ENCODE data around the gene LEO1.

LEO1 gene

DNA sequence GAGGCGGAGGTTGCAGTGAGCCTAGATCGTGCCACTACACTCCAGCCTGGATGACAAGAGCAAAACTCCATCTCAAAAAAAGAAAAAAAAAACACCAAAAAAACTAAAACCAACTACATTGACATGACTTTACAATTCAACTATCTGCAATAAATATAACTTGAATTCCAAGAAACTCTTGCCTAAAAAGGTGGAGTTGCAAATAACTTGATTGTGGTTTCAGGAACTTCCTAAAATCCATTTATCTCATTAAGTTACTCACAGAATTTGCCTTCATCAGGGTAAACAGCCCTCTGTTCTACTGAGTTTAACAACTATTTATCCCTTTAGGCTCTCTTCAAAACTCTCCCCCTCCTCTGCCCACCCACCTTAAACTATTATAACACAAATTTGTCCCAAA lies 44.7 kb upstream of the LEO1 start:
- no peak for TF ChIP-seq EZH2 (IDR thresholded peaks at IDR 0.05; ENCODE audit: borderline replicate concordance, low read length)
- no peak for TF ChIP-seq CTCF (IDR thresholded peaks at IDR 0.05; ENCODE audit: low read length)
- H3K36me3 ChIP-seq (ENCODE audit: insufficient read depth, low read length) = no peaks in the 10 kb centered on the region
- peaks cover 17% of the 10 kb centered on the region for H3K4me1 ChIP-seq (ENCODE audit: insufficient read depth, low read length, severe bottlenecking)
- no peaks in the 10 kb centered on the region for H3K27me3 ChIP-seq (ENCODE audit: insufficient read depth, low read length)
- H3K4me2 ChIP-seq (ENCODE audit: low read length) = no peak overlapping the region
- peaks cover 12% of the 10 kb centered on the region for H3K79me2 ChIP-seq (ENCODE audit: insufficient read depth, low read length)
- H3F3A ChIP-seq (ENCODE audit: insufficient read depth, low read length) = no peaks in the 10 kb centered on the region
- no peaks in the 10 kb centered on the region for H3K9me3 ChIP-seq (ENCODE audit: low read length)
- H3K27ac ChIP-seq (ENCODE audit: low read depth, low read length, poor library complexity, severe bottlenecking) = no peak overlapping the region
- no peaks in the 10 kb centered on the region for H3K9me2 ChIP-seq (ENCODE audit: low read depth, low read length)
- H3K9ac ChIP-seq (ENCODE audit: low read length) = no peak overlapping the region
- H3K4me3 ChIP-seq (ENCODE audit: low read depth, low read length, poor library complexity, severe bottlenecking) = no peak overlapping the region
- no peaks in the 10 kb centered on the region for H4K20me1 ChIP-seq (ENCODE audit: insufficient read depth, low read length)
- no peak overlapping the region for H2AFZ ChIP-seq (ENCODE audit: low read length)

GRCh38 chr15:52014616-52015015 lies 43.0 kb upstream of the LEO1 start:
- no peaks in the 10 kb centered on the region for H3K79me2 ChIP-seq (ENCODE audit: insufficient read depth, low read length)
- no peak overlapping the region for H3K9ac ChIP-seq (ENCODE audit: low read length)
- H3K36me3 ChIP-seq (ENCODE audit: insufficient read depth, low read length) = no peaks in the 10 kb centered on the region
- no peaks in the 10 kb centered on the region for H3K27me3 ChIP-seq (ENCODE audit: insufficient read depth, low read length)
- H2AFZ ChIP-seq (ENCODE audit: low read length) = no peak overlapping the region
- H3K4me3 ChIP-seq (ENCODE audit: low read depth, low read length, poor library complexity, severe bottlenecking) = no peak overlapping the region
- H4K20me1 ChIP-seq (ENCODE audit: insufficient read depth, low read length) = no peaks in the 10 kb centered on the region
- peaks cover 13% of the 10 kb centered on the region for H3K4me1 ChIP-seq (ENCODE audit: insufficient read depth, low read length, severe bottlenecking)
- H3K9me3 ChIP-seq (ENCODE audit: low read length) = no peaks in the 10 kb centered on the region
- no peak for TF ChIP-seq CTCF (IDR thresholded peaks at IDR 0.05; ENCODE audit: low read length)
- no peak for TF ChIP-seq EZH2 (IDR thresholded peaks at IDR 0.05; ENCODE audit: borderline replicate concordance, low read length)
- H3F3A ChIP-seq (ENCODE audit: insufficient read depth, low read length) = no peaks in the 10 kb centered on the region
- no peak overlapping the region for H3K4me2 ChIP-seq (ENCODE audit: low read length)
- no peaks in the 10 kb centered on the region for H3K9me2 ChIP-seq (ENCODE audit: low read depth, low read length)
- H3K27ac ChIP-seq (ENCODE audit: low read depth, low read length, poor library complexity, severe bottlenecking) = no peak overlapping the region

DNA sequence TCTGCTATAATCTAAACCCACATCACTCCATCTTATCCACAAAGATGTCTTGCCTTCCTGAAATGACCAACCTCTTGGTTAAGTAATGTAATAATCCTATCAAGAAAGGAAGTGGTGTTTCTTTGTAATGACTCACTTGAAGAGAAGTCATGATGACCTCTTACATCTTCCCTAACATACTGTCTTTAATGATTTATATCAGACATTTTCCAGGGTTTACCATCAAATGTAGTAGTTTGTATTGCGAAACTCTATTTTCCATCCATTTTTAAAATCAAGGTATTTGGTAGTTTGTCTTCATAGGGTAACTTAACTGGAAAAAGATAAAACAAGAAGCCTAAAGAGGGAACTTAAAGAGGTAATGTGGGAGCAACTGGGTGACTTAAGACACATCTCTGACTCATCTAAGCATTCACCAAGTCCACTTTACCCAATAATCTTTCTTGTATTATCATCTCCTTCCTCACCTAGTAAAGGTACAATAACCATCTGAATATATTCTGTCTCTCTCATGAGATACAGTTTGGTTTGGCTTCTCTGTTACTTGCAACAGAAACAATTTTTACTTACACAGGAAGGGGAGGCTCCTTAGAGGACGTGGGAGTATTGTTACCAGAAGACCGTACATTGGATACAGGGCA lies 41.7 kb upstream of the LEO1 start:
- no peaks in the 10 kb centered on the region for H3K27me3 ChIP-seq (ENCODE audit: insufficient read depth, low read length)
- peaks cover 19% of the 10 kb centered on the region for H3K4me1 ChIP-seq (ENCODE audit: insufficient read depth, low read length, severe bottlenecking)
- H3K4me3 ChIP-seq (ENCODE audit: low read depth, low read length, poor library complexity, severe bottlenecking) = no peak overlapping the region
- H4K20me1 ChIP-seq (ENCODE audit: insufficient read depth, low read length) = no peaks in the 10 kb centered on the region
- no peak overlapping the region for H3K27ac ChIP-seq (ENCODE audit: low read depth, low read length, poor library complexity, severe bottlenecking)
- H3K9me2 ChIP-seq (ENCODE audit: low read depth, low read length) = no peaks in the 10 kb centered on the region
- no peak overlapping the region for H3K9ac ChIP-seq (ENCODE audit: low read length)
- TF ChIP-seq CTCF (IDR thresholded peaks at IDR 0.05; ENCODE audit: low read length) (no peak), EZH2 (IDR thresholded peaks at IDR 0.05; ENCODE audit: borderline replicate concordance, low read length) (no peak)
- H3K36me3 ChIP-seq (ENCODE audit: insufficient read depth, low read length) = no peaks in the 10 kb centered on the region
- no peak overlapping the region for H3K4me2 ChIP-seq (ENCODE audit: low read length)
- no peaks in the 10 kb centered on the region for H3K9me3 ChIP-seq (ENCODE audit: low read length)
- no peaks in the 10 kb centered on the region for H3F3A ChIP-seq (ENCODE audit: insufficient read depth, low read length)
- H3K79me2 ChIP-seq (ENCODE audit: insufficient read depth, low read length) = no peaks in the 10 kb centered on the region
- no peak overlapping the region for H2AFZ ChIP-seq (ENCODE audit: low read length)
